DOHH2 (cell line): ENCODE results near the gene BCAP31.
"Not testable (repeated sequence)": the region's sequence is repeated elsewhere in the genome, so short reads cannot be mapped to it uniquely, and the experiment has no call there.

Experiments used
- EZH2phosphoT487 ChIP-seq: fragments of 200-600 bp; sonication (generic); IDR thresholded peaks from 2 replicates; pipeline ENCODE4 v1.6.1; 2017; ENCODE audit warnings: borderline replicate concordance, mild to moderate bottlenecking, antibody characterized with exemption, low read length, moderate library complexity, mixed read lengths
- TF ChIP-seq, protein P1 (sequence below): fragments of 200-600 bp; sonication (generic); IDR thresholded peaks from one replicate; pipeline ENCODE4 v1.5.1; 2014; ENCODE audit warnings: antibody characterized with exemption, mild to moderate bottlenecking, low read depth, low read length; ENCODE audit not compliant: poor library complexity, severe bottlenecking

DNA sequence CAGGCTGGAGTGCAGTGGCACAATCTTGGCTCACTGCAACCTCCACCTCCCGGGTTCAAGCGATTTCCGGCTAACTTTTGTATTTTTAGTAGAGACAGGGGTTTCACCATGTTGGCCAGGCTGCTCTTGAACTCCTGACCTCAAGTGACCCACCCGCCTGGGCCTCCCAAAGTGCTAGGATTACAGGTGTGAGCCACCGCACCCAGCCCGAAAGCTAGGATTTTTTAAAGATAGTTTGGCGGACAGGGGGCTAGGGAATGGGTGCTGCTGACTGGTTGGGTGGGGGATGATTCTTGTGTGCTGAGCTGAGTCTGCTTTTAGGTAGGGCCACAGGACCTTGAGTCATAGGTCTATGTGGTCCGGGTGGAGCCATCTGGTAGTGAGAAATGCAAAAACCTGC, 40.7 kb downstream of the BCAP31 start:
- TF ChIP-seq EZH2phosphoT487: not testable (repeated sequence)
- TF ChIP-seq, protein P1, sequence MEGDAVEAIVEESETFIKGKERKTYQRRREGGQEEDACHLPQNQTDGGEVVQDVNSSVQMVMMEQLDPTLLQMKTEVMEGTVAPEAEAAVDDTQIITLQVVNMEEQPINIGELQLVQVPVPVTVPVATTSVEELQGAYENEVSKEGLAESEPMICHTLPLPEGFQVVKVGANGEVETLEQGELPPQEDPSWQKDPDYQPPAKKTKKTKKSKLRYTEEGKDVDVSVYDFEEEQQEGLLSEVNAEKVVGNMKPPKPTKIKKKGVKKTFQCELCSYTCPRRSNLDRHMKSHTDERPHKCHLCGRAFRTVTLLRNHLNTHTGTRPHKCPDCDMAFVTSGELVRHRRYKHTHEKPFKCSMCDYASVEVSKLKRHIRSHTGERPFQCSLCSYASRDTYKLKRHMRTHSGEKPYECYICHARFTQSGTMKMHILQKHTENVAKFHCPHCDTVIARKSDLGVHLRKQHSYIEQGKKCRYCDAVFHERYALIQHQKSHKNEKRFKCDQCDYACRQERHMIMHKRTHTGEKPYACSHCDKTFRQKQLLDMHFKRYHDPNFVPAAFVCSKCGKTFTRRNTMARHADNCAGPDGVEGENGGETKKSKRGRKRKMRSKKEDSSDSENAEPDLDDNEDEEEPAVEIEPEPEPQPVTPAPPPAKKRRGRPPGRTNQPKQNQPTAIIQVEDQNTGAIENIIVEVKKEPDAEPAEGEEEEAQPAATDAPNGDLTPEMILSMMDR: not testable (repeated sequence)
